Lower leg skin (tissue), 4 donors: Measurements from ENCODE around the gene CCNL1. TPM values are rescaled to one million over a fixed set of nuclear protein-coding genes. Genes with fewer than 3 reads are reported as not detected.

Experiments
- DNase-seq, 2 donors: peaks; one replicate each; pipeline ENCODE4 v3.0.0-alpha.2; 2019; ENCODE audit warnings: low spot score in 2 of 2
- H3K4me3 ChIP-seq: fragments of 200-600 bp; sonication (generic); 2 replicates; pipeline ENCODE4 v1.5.1; 2017; ENCODE audit warnings: mild to moderate bottlenecking, low read depth; ENCODE audit not compliant: poor library complexity, severe bottlenecking
- CTCF ChIP-seq, 3 donors: fragments of 450-650 bp; IDR thresholded peaks; one replicate each; pipeline ENCODE4 v1.5.1; 2016; ENCODE audit warnings: antibody characterized with exemption in 3 of 3, mild to moderate bottlenecking in 3 of 3, moderate library complexity in 2 of 3
- POLR2A ChIP-seq, 2 donors: fragments of 450-650 bp; IDR thresholded peaks; one replicate each; pipeline ENCODE4 v1.6.1; 2016 to 2017; ENCODE audit warnings: antibody characterized with exemption in 2 of 2, mild to moderate bottlenecking in 1 of 2, moderate library complexity in 1 of 2
- WGBS, 2 donors: methylation state at CpG; one replicate each; pipeline ENCODE4 v1.1.5; 2018; 5-methylcytosine and 5-hydroxymethylcytosine counted together
- intact Hi-C: fragments of 100-400 bp; cut with DNase I; formaldehyde crosslinking; loops from one replicate; pipeline ENCODE4 v1.15.0; 2023; ENCODE audit warnings: low total_unique reads
- total RNA-seq, 4 donors: library from RNA; depleted of rRNA; stranded (reverse); fragments of >200 nt; gene quantifications; one replicate each; pipeline ENCODE4 v1.1.0, GENCODE V29; 2016

The CCNL1 gene
- total RNA-seq, 4 donors from 2014 or later: 113 to 308 (median 155) TPM

GRCh38 chr3:157101486-157101885 is 58.5 kb downstream of the CCNL1 start:
- H3K4me3 ChIP-seq: no peak overlapping the region
- WGBS, 2 donors: 87 to 97% methylated on average over 2 of the region's 2 CpGs
- no peak for TF ChIP-seq CTCF (IDR thresholded peaks at IDR 0.05)
- no peak for DNase-seq
- intact Hi-C loops: no loop called here

- intact Hi-C loops: no loop called here
- 89 to 90% methylated on average over 8 of the region's 8 CpGs for WGBS, 2 donors
- no peak overlapping the region for H3K4me3 ChIP-seq
- no peak for TF ChIP-seq POLR2A (IDR thresholded peaks at IDR 0.05)
- no peak for TF ChIP-seq CTCF (IDR thresholded peaks at IDR 0.05)
- no peak for DNase-seq
These were observed 59.1 kb downstream of the CCNL1 start for GRCh38 chr3:157100608-157101396.

GRCh38 chr3:157100096-157100477 is 59.9 kb downstream of the CCNL1 start:
- 86 to 95% methylated on average over 4 of the region's 4 CpGs for WGBS, 2 donors
- intact Hi-C loops: no loop called here
- TF ChIP-seq POLR2A (IDR thresholded peaks at IDR 0.05): no peak
- TF ChIP-seq CTCF (IDR thresholded peaks at IDR 0.05): no peak
- no peak for DNase-seq
- H3K4me3 ChIP-seq: no peak overlapping the region

GRCh38 chr3:157099326-157100095 is 60.4 kb downstream of the CCNL1 start:
- H3K4me3 ChIP-seq: no peak overlapping the region
- intact Hi-C loops: no loop called here
- DNase-seq: no peak
- WGBS, 2 donors: 30 to 54% methylated on average over 10 of the region's 10 CpGs
- TF ChIP-seq CTCF (IDR thresholded peaks at IDR 0.05) (no peak), POLR2A (IDR thresholded peaks at IDR 0.05) (no peak)

- TF ChIP-seq POLR2A (IDR thresholded peaks at IDR 0.05) (no peak), CTCF (IDR thresholded peaks at IDR 0.05) (no peak)
- no peak overlapping the region for H3K4me3 ChIP-seq
- intact Hi-C loops: no loop called here
- WGBS, 2 donors: 66 to 78% methylated on average over 3 of the region's 3 CpGs
- no peak for DNase-seq
These were observed 61.1 kb downstream of the CCNL1 start for GRCh38 chr3:157098823-157099185.
